Activated T-cell treated with anti-CD3 and anti-CD28 coated beads, Interleukin-2, amount 50 U/mL, for 4 hours (primary cell): ENCODE data around the gene PIMREG. TPM values are rescaled to one million over a fixed set of nuclear protein-coding genes. Genes with fewer than 3 reads are reported as not detected.

ENCODE experiments used
- ATAC-seq, 2 donors: fragments of 200-7000 bp; cut with Tn5 transposase; one replicate each; pipeline ENCODE4 v1.10.0; 2021
- DNase-seq: peaks from one replicate; pipeline ENCODE4 v3.0.0-alpha.2; 2020
- H3K27me3 Mint-ChIP-seq: one replicate; pipeline ENCODE4 v1.8.0; 2021; ENCODE audit warnings: low read depth, mixed read lengths
- H3K36me3 Mint-ChIP-seq: one replicate; pipeline ENCODE4 v1.8.0; 2022; ENCODE audit warnings: mixed read lengths; ENCODE audit not compliant: insufficient read depth
- H3K4me1 Mint-ChIP-seq: one replicate; pipeline ENCODE4 v1.8.0; 2021; ENCODE audit warnings: low read depth, mixed read lengths
- H3K4me3 Mint-ChIP-seq: one replicate; pipeline ENCODE4 v1.8.0; 2021; ENCODE audit warnings: mild to moderate bottlenecking, moderate library complexity, mixed read lengths
- H3K9me3 Mint-ChIP-seq: one replicate; pipeline ENCODE4 v1.8.0; 2021; ENCODE audit warnings: mixed read lengths
- total RNA-seq, 3 donors: library from RNA; stranded (reverse); gene quantifications; one replicate each; pipeline ENCODE4 v1.2.1, GENCODE V29; 2021

Gene PIMREG
- total RNA-seq, 3 donors from 2014 or later, result 0.82 to 1.9 (median 1.7) TPM

DNA sequence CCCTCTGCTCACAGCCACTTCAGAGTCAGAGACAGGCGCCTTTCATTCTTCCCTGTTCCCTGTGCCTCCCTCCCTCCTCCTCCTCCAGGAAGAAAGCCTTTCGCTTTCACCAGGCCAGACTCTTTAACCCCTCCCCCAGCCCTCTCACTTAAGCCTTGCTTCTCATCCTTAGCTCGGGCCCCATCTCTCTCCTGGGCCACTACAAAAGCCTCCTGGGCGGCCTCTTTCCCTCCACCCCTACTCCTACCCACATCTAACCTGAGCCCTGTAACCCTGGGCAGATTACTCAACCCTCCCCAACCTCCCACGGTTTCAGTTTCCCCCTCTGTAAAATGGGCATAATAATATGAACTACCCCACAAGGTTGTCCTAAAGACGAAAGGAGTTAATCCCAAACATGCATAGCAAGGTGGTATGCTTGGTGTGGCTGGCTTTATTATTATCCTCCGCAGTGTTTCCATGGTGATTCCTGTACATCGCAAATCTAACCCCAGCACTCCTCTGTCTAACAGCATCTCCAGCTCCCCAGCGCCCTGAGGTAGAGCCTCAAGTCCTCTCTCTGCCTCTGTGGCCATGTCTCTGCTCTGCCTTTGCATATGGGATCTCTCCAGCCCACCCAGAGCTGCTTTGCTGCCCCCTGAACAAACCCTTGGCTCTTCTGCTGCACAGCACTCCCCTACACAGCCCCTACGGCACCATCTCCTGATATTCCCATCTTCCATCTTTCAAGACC is 17.7 kb downstream of the PIMREG start:
- Mint-ChIP-seq H3K9me3 (no peaks in the 10 kb centered on the region), H3K36me3 (no peaks in the 10 kb centered on the region), H3K27me3 (peaks cover 2% of the 10 kb centered on the region), H3K4me1 (peaks cover 6% of the 10 kb centered on the region), H3K4me3 (no peak overlapping the region)
- no peak for DNase-seq
- ATAC-seq, result peak; percentile 47 to 63

DNA sequence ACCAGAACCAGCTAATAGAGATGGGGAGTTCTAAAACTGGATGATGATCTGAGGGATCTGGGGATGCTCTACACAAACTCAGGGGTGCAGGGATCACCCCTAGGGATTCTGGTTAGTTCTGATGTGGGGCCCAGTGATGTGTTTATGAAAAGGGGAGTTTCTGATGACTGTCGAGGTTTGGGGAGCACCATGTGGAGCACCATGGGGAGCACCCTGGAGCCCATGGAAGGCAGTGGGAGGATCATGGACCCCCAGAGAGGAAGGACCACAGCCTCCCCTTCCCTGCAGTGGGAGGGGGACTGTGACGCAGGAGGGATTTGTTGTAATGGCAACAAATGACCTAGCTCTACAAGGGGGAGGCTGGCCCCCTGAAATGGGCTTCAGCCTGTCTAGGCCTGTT is 18.4 kb downstream of the PIMREG start:
- peaks cover 3% of the 10 kb centered on the region for H3K4me1 Mint-ChIP-seq
- H3K27me3 Mint-ChIP-seq, result peaks cover 2% of the 10 kb centered on the region
- no peak overlapping the region for H3K4me3 Mint-ChIP-seq
- ATAC-seq, result no peak
- no peaks in the 10 kb centered on the region for H3K9me3 Mint-ChIP-seq
- DNase-seq, result no peak
- H3K36me3 Mint-ChIP-seq, result no peaks in the 10 kb centered on the region

DNA sequence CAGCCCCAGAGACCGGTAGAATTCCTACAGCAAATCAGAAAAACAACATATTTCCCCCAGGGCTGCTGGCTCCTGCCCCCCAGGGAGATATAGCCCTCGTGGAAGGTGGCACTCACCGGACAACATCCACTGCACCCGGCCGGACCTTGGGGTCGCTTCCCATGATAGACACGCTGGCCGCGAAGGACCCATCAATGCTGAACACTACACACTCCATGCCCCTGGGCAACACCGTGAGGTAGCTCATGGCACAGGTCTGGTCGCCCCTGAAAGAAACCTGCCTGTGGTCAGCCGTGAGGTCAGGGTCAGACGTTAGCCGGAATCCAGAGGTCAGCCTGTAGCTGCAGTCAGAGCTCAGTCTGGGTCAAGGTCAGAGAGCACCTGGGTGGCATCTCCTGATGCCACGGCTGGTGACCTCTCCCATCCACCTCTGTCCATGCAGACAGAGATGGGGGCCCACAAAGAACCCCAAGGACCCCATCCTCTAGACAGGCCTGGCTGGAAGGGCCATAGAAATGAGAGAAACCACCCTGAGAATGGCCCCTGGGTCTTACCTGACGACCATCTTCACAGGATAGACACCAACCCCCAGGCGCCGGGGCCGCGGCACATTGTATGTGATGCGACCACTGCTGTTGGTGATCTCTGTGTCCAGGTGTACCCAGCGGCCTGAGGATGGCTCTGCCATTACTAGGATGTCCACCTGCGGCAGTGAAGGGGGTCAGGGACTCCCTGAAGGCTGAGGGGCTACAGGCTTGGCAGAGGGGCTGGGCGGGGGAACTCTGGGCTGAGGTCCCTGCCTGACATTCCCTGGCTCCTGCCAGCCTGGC is 19.6 kb downstream of the PIMREG start:
- Mint-ChIP-seq H3K27me3 (peaks cover 2% of the 10 kb centered on the region), H3K4me3 (no peak overlapping the region), H3K4me1 (peaks cover 3% of the 10 kb centered on the region), H3K9me3 (no peaks in the 10 kb centered on the region), H3K36me3 (no peaks in the 10 kb centered on the region)
- DNase-seq, result no peak
- no peak for ATAC-seq

DNA sequence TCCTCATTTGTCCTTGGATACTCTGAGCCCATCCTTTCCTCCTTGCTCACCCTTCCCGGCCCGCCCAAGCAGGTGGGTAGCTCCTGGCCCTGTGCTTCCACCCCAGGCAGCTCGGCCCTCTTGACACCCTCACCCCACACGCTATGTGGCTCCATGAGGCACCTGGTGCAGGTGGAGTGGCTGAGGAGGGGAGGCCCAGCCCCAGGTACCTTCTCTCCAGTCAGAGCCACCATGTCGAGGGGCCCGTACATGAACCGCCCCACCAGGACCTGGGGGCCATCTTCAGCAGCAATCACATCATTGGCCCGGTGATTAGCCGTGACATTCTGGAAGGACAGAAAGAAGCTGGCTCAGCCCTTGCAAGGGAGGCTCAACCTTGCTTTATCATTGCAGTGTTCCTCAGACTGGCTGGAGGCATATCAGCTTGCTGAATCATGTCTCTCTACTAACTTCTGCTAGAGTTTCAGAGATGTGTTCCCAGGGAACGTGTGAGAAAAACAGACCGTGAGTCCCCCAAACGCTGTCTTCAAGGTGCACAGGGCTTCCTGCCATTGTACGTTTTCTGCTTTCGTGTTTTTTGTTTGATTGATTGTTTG is 20.3 kb downstream of the PIMREG start:
- DNase-seq (no peak), ATAC-seq (no peak)
- no peaks in the 10 kb centered on the region for H3K9me3 Mint-ChIP-seq
- no peak overlapping the region for H3K4me3 Mint-ChIP-seq
- H3K36me3 Mint-ChIP-seq, result no peaks in the 10 kb centered on the region
- peaks cover 2% of the 10 kb centered on the region for H3K27me3 Mint-ChIP-seq
- H3K4me1 Mint-ChIP-seq, result peaks cover 3% of the 10 kb centered on the region

DNA sequence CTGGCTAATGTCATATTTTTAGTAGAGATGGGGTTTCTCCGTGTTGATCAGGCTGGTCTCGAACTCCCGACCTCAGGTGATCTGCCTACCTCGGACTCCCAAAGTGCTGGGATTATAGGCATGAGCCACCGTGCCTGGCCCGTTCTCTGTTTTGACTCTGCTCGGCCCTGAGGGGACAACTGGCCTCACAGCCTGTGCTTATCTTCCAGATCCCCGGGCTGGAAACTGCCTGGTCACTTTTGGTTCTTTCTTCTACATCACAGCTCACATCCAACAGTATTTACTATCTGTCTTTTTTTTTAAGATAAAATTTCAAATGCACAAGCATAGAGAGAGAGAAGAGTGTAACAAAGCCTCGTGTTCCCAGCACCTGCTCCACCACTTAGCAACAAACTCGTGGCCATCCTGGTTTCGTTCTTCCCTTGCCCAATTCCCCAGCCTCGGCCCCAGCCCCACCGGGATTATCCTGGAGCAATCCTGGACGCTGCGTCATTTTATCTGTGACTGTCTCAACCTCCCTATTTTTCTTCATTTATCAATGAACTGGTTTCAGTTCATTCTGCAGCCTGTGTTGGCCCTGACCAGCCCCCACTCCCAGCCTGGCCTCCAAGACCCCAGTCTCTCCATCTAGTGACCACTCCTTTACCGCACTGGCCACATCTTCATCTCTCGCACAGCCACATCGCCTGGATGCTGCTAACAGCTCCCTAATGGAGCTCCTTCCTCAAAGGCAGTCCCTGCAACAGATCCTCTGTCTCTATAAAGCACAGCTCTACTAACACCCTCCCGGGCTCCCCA is 21.1 kb downstream of the PIMREG start:
- ATAC-seq (no peak), DNase-seq (no peak)
- Mint-ChIP-seq H3K36me3 (no peaks in the 10 kb centered on the region), H3K9me3 (no peaks in the 10 kb centered on the region), H3K4me3 (no peak overlapping the region), H3K4me1 (peaks cover 3% of the 10 kb centered on the region), H3K27me3 (peaks cover 2% of the 10 kb centered on the region)

DNA sequence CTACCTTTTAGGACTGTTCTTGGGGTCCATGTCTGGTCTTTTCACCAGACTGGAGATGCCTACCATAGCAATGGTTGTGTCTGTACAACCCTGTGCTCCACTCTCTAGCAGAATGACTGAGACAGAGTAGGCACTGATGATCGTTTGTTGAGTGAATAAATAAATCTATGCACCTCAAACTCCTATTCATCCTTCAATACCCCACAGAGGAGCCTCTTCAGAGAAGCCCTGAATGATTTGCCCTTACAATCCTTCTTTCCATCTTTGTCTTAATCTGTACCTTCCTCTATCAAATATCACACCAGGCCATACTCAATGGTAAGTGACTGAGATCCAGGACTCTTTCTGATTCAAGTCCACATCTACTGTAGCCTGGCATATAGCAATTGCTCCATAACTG is 23.3 kb downstream of the PIMREG start:
- Mint-ChIP-seq H3K4me3 (no peak overlapping the region), H3K4me1 (no peaks in the 10 kb centered on the region), H3K27me3 (peaks cover 2% of the 10 kb centered on the region), H3K9me3 (no peaks in the 10 kb centered on the region), H3K36me3 (no peaks in the 10 kb centered on the region)
- DNase-seq (no peak), ATAC-seq (no peak)

DNA sequence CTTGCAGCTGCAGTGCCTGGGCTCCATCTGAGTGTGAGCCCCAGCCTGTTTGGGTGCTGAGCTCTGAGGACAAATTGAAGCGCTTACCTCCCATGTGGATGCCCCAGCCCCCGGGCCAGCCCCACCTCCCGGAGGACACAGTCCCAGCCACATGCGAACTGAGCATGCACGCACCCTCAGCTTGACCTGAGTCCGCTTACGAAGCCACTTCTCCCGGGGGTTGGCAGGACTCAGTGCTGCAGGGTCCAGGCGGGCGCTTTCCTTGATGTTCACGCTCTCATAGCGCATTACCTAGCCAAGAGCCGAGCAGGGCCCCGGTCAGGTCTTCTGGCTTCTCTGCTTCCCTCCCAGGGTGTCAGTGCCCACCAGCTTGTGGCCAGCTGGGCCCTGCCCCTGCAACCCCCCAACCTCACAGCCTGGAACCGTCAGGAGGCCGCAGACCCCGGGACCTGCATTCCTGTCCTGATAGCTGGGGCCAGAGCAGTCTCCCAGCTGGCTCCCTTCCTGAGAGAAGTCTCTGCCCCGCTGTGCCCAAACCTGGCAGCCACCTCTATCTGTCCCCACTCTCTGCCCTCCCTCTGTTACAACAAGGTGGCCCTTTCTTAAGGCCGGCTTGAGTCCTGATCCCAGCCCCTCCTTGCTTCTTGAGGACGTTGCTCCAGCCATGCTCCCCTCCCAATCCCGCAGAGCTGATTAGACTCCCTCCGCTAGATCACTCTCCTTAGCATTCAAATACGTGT is 24.0 kb downstream of the PIMREG start:
- Mint-ChIP-seq H3K36me3 (no peaks in the 10 kb centered on the region), H3K27me3 (peaks cover 2% of the 10 kb centered on the region), H3K4me3 (no peak overlapping the region), H3K4me1 (peaks cover 2% of the 10 kb centered on the region), H3K9me3 (no peaks in the 10 kb centered on the region)
- ATAC-seq (no peak), DNase-seq (no peak)

DNA sequence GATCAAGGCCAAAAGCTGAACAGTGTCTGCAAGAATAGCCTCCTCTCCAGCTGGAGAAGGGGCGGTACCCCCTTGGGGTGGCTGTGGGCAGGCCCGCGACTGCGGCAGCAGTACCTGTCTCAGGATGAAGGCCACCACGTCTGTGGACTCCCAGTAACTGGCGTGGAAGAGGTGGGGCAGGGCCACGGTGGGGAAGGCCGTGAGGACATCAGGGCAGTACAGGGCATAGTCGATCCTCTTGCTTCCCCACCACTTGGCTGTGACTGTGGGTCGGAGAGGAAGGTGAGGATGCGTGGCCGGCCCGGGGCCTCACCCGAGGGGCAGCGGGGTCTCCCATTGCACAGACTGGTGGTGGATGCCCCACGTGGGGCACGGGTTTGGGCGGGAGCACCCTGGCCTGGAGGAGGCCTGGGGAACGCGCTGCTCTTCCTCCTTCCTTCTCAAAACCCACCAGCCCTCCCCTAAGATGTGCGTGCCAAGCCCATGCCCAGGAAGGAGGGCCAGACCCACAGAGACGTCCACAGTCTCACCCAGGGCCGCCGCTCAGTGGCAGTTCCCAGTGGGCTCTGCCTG is 26.0 kb downstream of the PIMREG start:
- no peak for ATAC-seq
- peaks cover 2% of the 10 kb centered on the region for H3K27me3 Mint-ChIP-seq
- DNase-seq, result no peak
- H3K9me3 Mint-ChIP-seq, result no peaks in the 10 kb centered on the region
- H3K4me3 Mint-ChIP-seq, result no peak overlapping the region
- peaks cover 2% of the 10 kb centered on the region for H3K4me1 Mint-ChIP-seq
- no peaks in the 10 kb centered on the region for H3K36me3 Mint-ChIP-seq

DNA sequence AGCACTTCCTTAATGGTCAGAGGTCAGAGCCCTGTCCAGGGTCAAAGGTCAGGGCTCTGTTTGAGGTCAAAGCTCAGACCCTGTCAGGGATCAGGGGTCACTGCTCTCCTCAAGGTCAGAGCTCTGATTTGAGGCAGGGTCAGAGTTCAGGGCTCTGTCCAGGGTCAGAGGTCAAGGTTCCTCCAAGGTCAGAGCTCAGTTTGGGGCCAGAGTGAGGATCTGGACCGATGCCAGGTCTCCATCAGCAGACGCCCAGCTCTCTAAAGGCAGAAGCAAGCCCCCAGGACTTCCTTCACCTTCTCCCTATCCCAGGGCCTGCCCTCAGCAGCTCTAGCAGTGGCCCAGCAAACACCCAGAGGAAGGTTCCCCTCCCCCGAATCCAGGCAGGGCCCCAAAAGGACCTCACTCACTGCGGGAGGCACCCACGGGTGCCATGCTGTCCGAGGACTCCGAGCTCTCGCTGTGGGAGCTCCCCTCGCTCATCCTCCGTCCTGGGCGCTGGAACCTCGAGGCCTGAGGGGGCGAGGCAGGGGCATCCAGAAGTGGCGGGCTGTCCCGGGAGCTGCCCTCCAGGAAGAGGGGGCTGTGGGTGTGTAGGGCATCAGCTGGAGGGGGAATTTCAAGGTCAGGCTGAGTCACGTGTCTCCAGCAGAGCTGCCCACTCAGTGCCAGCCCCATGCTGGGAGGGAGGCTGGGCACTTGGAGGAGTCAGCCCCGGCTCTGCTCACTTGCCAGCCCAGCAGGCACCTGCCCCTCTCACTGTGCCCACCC is 26.7 kb downstream of the PIMREG start:
- DNase-seq (no peak), ATAC-seq (no peak)
- Mint-ChIP-seq H3K27me3 (no peaks in the 10 kb centered on the region), H3K4me3 (no peak overlapping the region), H3K36me3 (no peaks in the 10 kb centered on the region), H3K4me1 (peaks cover 2% of the 10 kb centered on the region), H3K9me3 (no peaks in the 10 kb centered on the region)

DNA sequence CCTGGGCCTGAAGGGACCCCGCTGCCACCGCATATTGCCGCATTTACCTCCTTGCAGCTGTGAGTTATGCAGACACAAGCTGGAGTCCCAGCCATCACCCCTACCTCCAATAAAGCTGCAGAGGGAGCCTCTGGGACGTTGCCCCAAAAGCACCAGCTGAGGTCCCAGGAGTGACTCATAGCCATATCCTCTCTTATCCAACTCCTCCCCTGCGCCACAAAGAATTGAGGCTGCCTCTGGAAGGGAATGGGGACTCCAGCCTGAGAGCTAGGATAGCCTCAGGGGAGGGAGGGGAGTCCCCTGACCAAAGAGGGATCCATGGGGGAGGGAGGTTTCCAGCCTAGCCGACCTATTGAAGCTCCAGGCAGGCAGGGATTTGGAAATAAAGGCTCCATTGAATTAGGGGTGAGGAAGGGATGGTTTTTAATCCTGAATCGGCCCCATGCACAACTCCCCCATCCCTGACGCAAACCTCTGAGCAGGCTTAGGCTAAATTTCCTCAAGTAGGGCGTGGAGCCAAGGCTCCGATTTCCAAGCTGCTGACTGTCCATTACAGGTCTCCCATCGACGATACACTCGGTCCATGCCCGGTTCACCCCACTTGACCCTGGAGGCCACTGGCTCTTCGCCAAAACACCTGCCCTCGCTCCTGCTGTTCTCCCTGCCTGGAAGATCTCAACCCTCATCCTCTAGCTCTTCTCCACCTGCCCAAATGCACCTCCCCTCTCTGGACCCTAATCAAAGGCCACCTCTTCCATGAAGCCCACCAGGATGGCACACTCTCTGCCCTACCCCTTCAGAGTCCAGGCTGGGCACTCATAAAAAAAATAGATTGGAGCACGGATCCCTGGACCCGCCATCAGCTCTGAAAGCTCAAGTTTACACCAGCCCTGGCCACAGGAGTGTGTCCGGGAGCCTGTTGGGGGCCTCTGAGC is 27.5 kb downstream of the PIMREG start:
- Mint-ChIP-seq H3K27me3 (no peaks in the 10 kb centered on the region), H3K9me3 (no peaks in the 10 kb centered on the region), H3K4me1 (peaks cover 2% of the 10 kb centered on the region), H3K36me3 (no peaks in the 10 kb centered on the region), H3K4me3 (no peak overlapping the region)
- no peak for DNase-seq
- no peak for ATAC-seq

DNA sequence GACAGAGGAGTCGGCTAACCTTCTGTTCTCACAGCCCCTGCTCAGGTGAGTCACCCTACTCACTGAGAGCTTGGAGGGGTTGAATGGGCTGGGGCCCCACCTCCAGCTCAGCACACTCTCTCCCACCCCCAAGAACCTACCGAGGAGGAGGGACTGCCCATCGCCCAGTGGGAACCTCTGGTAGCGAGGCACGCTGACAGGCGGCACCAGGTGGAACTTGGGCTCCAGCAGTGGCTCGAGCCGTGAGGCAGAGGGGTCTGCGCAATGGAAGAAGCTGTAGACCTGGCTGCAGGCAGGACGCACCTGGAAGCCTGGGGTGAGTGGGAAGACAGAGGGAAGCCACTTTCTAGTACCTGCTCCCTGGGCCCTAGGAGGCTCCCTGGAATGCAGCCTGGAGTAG is 28.3 kb downstream of the PIMREG start:
- H3K4me3 Mint-ChIP-seq, result no peak overlapping the region
- no peaks in the 10 kb centered on the region for H3K27me3 Mint-ChIP-seq
- ATAC-seq, result no peak
- no peaks in the 10 kb centered on the region for H3K36me3 Mint-ChIP-seq
- no peaks in the 10 kb centered on the region for H3K9me3 Mint-ChIP-seq
- DNase-seq, result no peak
- peaks cover 2% of the 10 kb centered on the region for H3K4me1 Mint-ChIP-seq

DNA sequence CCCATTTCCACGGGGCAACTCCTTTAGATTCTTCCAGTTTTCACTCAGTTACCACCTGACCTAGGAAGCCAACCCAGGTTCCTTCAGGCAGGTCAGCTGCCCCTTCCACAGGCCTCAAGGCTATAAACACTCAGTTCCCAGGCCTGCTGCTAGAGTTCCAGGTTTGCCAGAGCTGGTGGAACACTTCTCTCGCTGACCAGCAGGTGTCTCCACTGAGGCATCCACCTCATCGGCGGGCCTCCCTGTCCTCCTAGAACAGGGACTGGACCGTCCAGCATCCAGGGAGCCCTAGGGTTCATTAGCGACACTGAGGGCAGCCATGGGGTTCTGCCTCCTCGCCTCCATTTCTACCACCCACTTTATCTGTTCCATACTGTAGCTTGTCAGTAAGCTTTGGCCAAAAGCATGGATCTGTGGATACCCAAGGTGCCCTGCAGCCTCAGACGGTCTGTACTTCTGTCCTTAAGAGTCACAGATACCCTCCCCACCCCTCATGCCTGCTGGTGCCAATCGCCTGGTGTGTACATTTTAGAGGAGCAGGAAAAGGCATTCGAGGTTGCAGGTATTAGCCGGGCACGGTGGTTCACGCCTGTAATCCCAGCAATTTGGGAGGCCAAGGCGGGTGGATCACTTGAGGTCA is 29.0 kb downstream of the PIMREG start:
- peak; percentile 66 for DNase-seq
- H3K9me3 Mint-ChIP-seq, result no peaks in the 10 kb centered on the region
- H3K4me3 Mint-ChIP-seq, result no peak overlapping the region
- no peaks in the 10 kb centered on the region for H3K27me3 Mint-ChIP-seq
- no peaks in the 10 kb centered on the region for H3K36me3 Mint-ChIP-seq
- peak; percentile 67 to 69 for ATAC-seq
- H3K4me1 Mint-ChIP-seq, result peaks cover 2% of the 10 kb centered on the region
